22Rv1 (cell line): ENCODE results near the gene MAN1C1.

Experiments used
- CTCF ChIP-seq: fragments of 450-650 bp; IDR thresholded peaks from 2 replicates; pipeline ENCODE4 v1.5.1; 2017; ENCODE audit warnings: mild to moderate bottlenecking
- ZFX ChIP-seq: fragments of 450-650 bp; IDR thresholded peaks from 2 replicates; pipeline ENCODE4 v1.6.1; 2017; ENCODE audit warnings: antibody characterized with exemption, borderline replicate concordance

DNA sequence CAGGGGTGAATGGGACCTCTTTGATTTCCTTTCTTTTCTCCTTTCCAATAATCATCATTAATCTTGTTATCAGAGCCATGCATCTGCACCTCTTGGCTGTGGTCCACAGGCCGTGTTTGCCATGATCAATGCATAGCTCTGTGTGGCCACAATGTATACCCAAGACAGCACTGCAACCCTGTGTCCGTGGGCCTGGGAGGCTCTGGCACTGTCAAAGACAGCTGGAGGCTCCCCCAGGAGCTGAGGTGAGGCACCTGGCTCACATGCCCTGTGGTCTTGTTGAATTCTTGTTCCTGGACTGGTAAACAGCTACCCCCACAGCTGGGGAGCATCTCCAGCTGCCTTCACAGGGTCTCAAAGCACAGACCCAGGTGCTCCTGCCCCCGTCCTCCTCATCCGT is 116.2 kb downstream of the MAN1C1 start:
- TF ChIP-seq CTCF (no peak), ZFX (no peak)
